ENCODE results near the gene SGK1. TPM values are rescaled to one million over a fixed set of nuclear protein-coding genes. Genes with fewer than 3 reads are reported as not detected.

The SGK1 gene
- total and polyA plus RNA-seq, 5 donors from 2014 or later: 3.6 to 193 (median 4.1) TPM

DNA sequence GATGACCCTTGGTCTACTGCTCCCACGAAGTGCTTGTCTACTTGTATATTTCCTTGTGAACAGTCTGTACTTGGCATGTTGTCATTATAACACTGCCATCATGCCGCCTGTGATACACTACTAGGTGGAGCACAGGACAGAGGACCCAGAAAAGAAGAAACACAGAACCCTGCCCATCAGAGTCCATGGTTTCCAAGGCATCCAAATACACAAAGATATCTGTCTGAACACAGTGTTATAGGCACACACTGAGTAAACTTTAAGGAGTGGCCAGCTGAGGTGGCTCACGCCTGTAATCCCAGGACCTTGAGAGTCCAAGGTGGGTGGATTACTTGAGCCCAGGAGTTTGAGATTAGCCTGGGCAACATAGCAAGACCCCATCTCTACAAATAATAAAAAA, 155.0 kb downstream of the SGK1 start:
- DNase-seq (no peak), ATAC-seq (ENCODE audit: low read depth in 2 of 2) (no peak)
- H3K27ac Mint-ChIP-seq: no peak overlapping the region
- peaks cover 4% of the 10 kb centered on the region for H3K36me3 Mint-ChIP-seq
- Histone ChIP-seq H3K4me1 (ENCODE audit: control insufficient read depth, insufficient read depth, low read length, poor library complexity, severe bottlenecking) (no peaks in the 10 kb centered on the region), H3K36me3 (ENCODE audit: control insufficient read depth, insufficient read depth, low read length) (peaks cover 4% of the 10 kb centered on the region), H3K9me3 (ENCODE audit: control insufficient read depth in 2 of 2, low read length in 2 of 2) (no peaks in the 10 kb centered on the region), H3K27ac (ENCODE audit: insufficient read depth, low read length, poor library complexity, severe bottlenecking) (no peak overlapping the region), H3K27me3 (ENCODE audit: control insufficient read depth, insufficient read depth, low read length) (no peaks in the 10 kb centered on the region), H3K4me3 (ENCODE audit: low read depth, low read length) (no peak overlapping the region)
- H3K4me1 Mint-ChIP-seq: peaks cover 0 to 2% (median 0%) of the 10 kb centered on the region in 4 donors
- no peaks in the 10 kb centered on the region for H3K9me3 Mint-ChIP-seq
- H3K27me3 Mint-ChIP-seq: no peaks in the 10 kb centered on the region
- no peak overlapping the region for H3K4me3 Mint-ChIP-seq

GRCh38 chr6:134161041-134161440, 156.9 kb downstream of the SGK1 start:
- Histone ChIP-seq H3K4me3 (ENCODE audit: low read depth, low read length) (no peak overlapping the region), H3K36me3 (ENCODE audit: control insufficient read depth, insufficient read depth, low read length) (no peaks in the 10 kb centered on the region), H3K27me3 (ENCODE audit: control insufficient read depth, insufficient read depth, low read length) (no peaks in the 10 kb centered on the region), H3K9me3 (ENCODE audit: control insufficient read depth in 2 of 2, low read length in 2 of 2) (no peaks in the 10 kb centered on the region), H3K27ac (ENCODE audit: insufficient read depth, low read length, poor library complexity, severe bottlenecking) (no peak overlapping the region), H3K4me1 (ENCODE audit: control insufficient read depth, insufficient read depth, low read length, poor library complexity, severe bottlenecking) (no peaks in the 10 kb centered on the region)
- Mint-ChIP-seq H3K9me3 (no peaks in the 10 kb centered on the region), H3K27me3 (no peaks in the 10 kb centered on the region), H3K4me1 (peaks cover 0 to 2% (median 0%) of the 10 kb centered on the region in 4 donors), H3K4me3 (no peak overlapping the region), H3K27ac (no peak overlapping the region), H3K36me3 (no peaks in the 10 kb centered on the region)
- DNase-seq (no peak), ATAC-seq (ENCODE audit: low read depth in 2 of 2) (no peak)

- no peak for ATAC-seq (ENCODE audit: low read depth in 2 of 2)
- H3K4me1 Mint-ChIP-seq: no peaks in the 10 kb centered on the region
- no peak overlapping the region for H3K27ac Mint-ChIP-seq
- no peak for DNase-seq
- H3K27me3 ChIP-seq (ENCODE audit: control insufficient read depth, insufficient read depth, low read length): no peaks in the 10 kb centered on the region
- no peaks in the 10 kb centered on the region for H3K36me3 ChIP-seq (ENCODE audit: control insufficient read depth, insufficient read depth, low read length)
- H3K4me3 Mint-ChIP-seq: no peak overlapping the region
- H3K9me3 Mint-ChIP-seq: no peaks in the 10 kb centered on the region
- no peaks in the 10 kb centered on the region for H3K36me3 Mint-ChIP-seq
- H3K9me3 ChIP-seq (ENCODE audit: control insufficient read depth in 2 of 2, low read length in 2 of 2): no peaks in the 10 kb centered on the region
- H3K27me3 Mint-ChIP-seq: peaks cover 6% of the 10 kb centered on the region
- no peaks in the 10 kb centered on the region for H3K4me1 ChIP-seq (ENCODE audit: control insufficient read depth, insufficient read depth, low read length, poor library complexity, severe bottlenecking)
- H3K4me3 ChIP-seq (ENCODE audit: low read depth, low read length): no peak overlapping the region
- no peak overlapping the region for H3K27ac ChIP-seq (ENCODE audit: insufficient read depth, low read length, poor library complexity, severe bottlenecking)
These were observed 165.0 kb downstream of the SGK1 start for GRCh38 chr6:134152767-134153485.

DNA sequence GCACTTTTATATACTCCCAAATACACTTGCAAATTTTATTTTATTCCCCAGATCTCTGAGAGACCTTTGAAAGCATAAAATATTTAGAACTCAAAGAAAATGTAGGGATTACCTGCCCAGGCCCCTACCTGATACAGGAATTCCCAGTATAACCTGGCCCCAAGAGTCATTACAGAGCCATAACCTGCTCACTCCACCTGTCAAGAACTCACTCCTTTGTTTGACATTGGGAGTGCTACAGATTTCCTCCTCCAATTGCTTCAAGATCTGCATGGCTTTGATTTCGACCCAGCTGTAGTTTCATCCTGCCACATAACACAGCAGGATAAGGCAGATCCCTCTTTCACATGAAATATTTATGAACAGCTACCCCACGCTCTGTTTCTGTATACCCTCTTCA, 169.3 kb downstream of the SGK1 start:
- ATAC-seq (ENCODE audit: low read depth in 2 of 2): no peak
- H3K27ac Mint-ChIP-seq: no peak overlapping the region

DNA sequence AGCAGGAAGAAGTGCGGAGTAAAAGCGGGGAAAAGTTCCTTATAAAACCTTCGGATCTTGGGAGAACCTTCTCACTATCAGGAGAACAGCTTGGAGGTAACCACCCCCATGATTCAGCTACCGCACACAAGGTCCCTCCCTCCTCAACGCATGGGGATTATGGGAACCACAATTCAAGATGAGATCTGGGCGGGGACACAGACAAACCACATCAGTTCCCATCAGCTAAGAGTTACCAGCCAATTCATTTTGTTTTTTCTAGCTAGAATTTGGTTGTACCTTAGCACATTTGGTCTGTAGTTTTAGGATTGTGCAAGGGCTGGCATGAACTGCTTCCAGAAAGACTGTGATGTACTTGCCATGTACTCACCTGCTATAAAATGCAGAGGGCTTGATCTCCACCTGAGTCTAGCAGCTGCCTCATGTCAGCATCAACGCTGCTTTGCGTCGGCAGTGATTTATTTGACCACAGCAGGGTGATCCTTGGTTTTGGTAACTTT, 170.8 kb downstream of the SGK1 start:
- H3K36me3 ChIP-seq (ENCODE audit: control insufficient read depth, insufficient read depth, low read length): no peaks in the 10 kb centered on the region

More for the DNA sequence above, 169.3 kb downstream of the SGK1 start:
- Mint-ChIP-seq H3K4me1 (no peaks in the 10 kb centered on the region), H3K4me3 (no peak overlapping the region), H3K9me3 (no peaks in the 10 kb centered on the region), H3K36me3 (no peaks in the 10 kb centered on the region), H3K27me3 (peaks cover 16% of the 10 kb centered on the region)
- Histone ChIP-seq H3K4me3 (ENCODE audit: low read depth, low read length) (no peak overlapping the region), H3K9me3 (ENCODE audit: control insufficient read depth in 2 of 2, low read length in 2 of 2) (no peaks in the 10 kb centered on the region), H3K27me3 (ENCODE audit: control insufficient read depth, insufficient read depth, low read length) (peaks cover 2% of the 10 kb centered on the region), H3K36me3 (ENCODE audit: control insufficient read depth, insufficient read depth, low read length) (no peaks in the 10 kb centered on the region), H3K27ac (ENCODE audit: insufficient read depth, low read length, poor library complexity, severe bottlenecking) (no peak overlapping the region), H3K4me1 (ENCODE audit: control insufficient read depth, insufficient read depth, low read length, poor library complexity, severe bottlenecking) (no peaks in the 10 kb centered on the region)
- no peak for DNase-seq

DNA sequence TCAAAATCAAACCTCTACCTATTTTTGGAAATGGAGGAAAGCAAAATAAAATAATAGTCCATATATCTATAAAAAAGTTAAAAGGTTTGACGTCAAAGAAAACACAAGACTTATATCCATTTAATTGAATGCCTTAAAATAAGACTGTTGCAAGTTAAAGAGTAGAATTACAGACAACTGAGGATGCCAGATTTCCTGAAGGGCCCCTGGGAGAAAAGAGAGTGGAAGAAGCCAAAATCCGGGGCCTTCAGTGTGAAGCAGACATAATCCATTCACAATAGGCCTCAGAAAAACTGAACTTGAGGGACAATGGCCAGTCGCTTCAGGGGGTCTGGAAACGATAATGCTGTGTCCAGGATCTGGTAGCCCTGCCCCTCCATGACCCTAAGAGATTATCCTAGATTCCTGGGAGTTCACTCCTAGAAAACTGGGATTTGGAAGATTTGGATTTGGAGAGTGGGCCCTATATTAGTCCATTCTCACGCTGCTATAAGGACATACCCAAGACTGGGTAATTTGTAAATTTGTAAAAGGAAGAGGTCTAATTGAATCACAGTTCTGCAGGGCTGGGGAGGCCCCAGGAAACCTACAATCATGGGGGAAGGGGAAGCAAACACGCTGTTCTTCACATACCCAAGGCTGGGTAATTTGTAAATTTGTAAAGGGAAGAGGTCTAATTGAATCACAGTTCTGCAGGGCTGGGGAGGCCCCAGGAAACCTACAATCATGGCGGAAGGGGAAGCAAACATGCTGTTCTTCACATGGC, 171.5 kb downstream of the SGK1 start:
- ATAC-seq (ENCODE audit: low read depth in 2 of 2) (no peak), DNase-seq (no peak)
- no peak overlapping the region for H3K4me3 Mint-ChIP-seq
- Histone ChIP-seq H3K9me3 (ENCODE audit: control insufficient read depth in 2 of 2, low read length in 2 of 2) (no peaks in the 10 kb centered on the region), H3K36me3 (ENCODE audit: control insufficient read depth, insufficient read depth, low read length) (no peaks in the 10 kb centered on the region), H3K4me1 (ENCODE audit: control insufficient read depth, insufficient read depth, low read length, poor library complexity, severe bottlenecking) (no peaks in the 10 kb centered on the region), H3K27ac (ENCODE audit: insufficient read depth, low read length, poor library complexity, severe bottlenecking) (no peak overlapping the region), H3K27me3 (ENCODE audit: control insufficient read depth, insufficient read depth, low read length) (peaks cover 2% of the 10 kb centered on the region), H3K4me3 (ENCODE audit: low read depth, low read length) (no peak overlapping the region)
- no peaks in the 10 kb centered on the region for H3K36me3 Mint-ChIP-seq
- no peaks in the 10 kb centered on the region for H3K9me3 Mint-ChIP-seq
- H3K4me1 Mint-ChIP-seq: no peaks in the 10 kb centered on the region
- H3K27ac Mint-ChIP-seq: peak overlapping the region in 1 of 3 donors; percentile 44
- peaks cover 16% of the 10 kb centered on the region for H3K27me3 Mint-ChIP-seq

More for the DNA sequence above, 170.8 kb downstream of the SGK1 start:
- H3K27me3 ChIP-seq (ENCODE audit: control insufficient read depth, insufficient read depth, low read length): peaks cover 2% of the 10 kb centered on the region
- no peaks in the 10 kb centered on the region for H3K9me3 Mint-ChIP-seq
- H3K4me1 ChIP-seq (ENCODE audit: control insufficient read depth, insufficient read depth, low read length, poor library complexity, severe bottlenecking): no peaks in the 10 kb centered on the region
- no peaks in the 10 kb centered on the region for H3K4me1 Mint-ChIP-seq
- no peak overlapping the region for H3K4me3 Mint-ChIP-seq
- no peaks in the 10 kb centered on the region for H3K36me3 Mint-ChIP-seq
- ATAC-seq (ENCODE audit: low read depth in 2 of 2) (no peak), DNase-seq (no peak)
- H3K27ac ChIP-seq (ENCODE audit: insufficient read depth, low read length, poor library complexity, severe bottlenecking): no peak overlapping the region
- H3K9me3 ChIP-seq (ENCODE audit: control insufficient read depth in 2 of 2, low read length in 2 of 2): no peaks in the 10 kb centered on the region
- peaks cover 16% of the 10 kb centered on the region for H3K27me3 Mint-ChIP-seq
- H3K27ac Mint-ChIP-seq: peak overlapping the region in 1 of 3 donors; percentile 44
- H3K4me3 ChIP-seq (ENCODE audit: low read depth, low read length): no peak overlapping the region

DNA sequence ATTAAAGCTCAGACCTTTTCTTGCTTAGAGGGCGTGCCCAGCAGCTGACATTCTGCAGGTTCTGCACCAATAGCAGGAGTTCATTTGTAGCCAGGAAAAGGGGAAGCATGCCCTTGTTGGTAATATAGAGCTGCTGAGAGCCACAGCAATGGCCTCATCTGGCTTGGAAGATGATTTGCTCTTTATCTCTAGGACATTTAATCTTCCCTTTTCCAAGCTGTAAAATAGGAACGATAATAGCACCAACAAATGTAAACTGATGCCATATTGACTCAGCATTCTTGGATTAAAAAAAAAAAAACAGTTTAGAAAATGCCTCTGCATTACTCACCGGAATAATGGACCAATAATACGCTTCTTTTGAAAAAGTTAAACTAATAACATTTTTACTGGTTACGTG, 172.1 kb downstream of the SGK1 start:
- Histone ChIP-seq H3K4me1 (ENCODE audit: control insufficient read depth, insufficient read depth, low read length, poor library complexity, severe bottlenecking) (no peaks in the 10 kb centered on the region), H3K27me3 (ENCODE audit: control insufficient read depth, insufficient read depth, low read length) (peaks cover 2% of the 10 kb centered on the region), H3K27ac (ENCODE audit: insufficient read depth, low read length, poor library complexity, severe bottlenecking) (no peak overlapping the region), H3K9me3 (ENCODE audit: control insufficient read depth in 2 of 2, low read length in 2 of 2) (no peaks in the 10 kb centered on the region), H3K4me3 (ENCODE audit: low read depth, low read length) (no peak overlapping the region), H3K36me3 (ENCODE audit: control insufficient read depth, insufficient read depth, low read length) (no peaks in the 10 kb centered on the region)
- DNase-seq (no peak), ATAC-seq (ENCODE audit: low read depth in 2 of 2) (no peak)
- H3K4me3 Mint-ChIP-seq: no peak overlapping the region
- H3K4me1 Mint-ChIP-seq: no peaks in the 10 kb centered on the region
- no peak overlapping the region for H3K27ac Mint-ChIP-seq
- peaks cover 16% of the 10 kb centered on the region for H3K27me3 Mint-ChIP-seq
- no peaks in the 10 kb centered on the region for H3K36me3 Mint-ChIP-seq
- H3K9me3 Mint-ChIP-seq: no peaks in the 10 kb centered on the region

All from CD4-positive, CD25-positive, alpha-beta regulatory T cell (primary cell).